GM12891 (cell line): ENCODE results near the gene STIM1.

Experiments
- POLR2A ChIP-seq: IDR thresholded peaks from 2 replicates; pipeline ENCODE4 v1.6.1; 2011; ENCODE audit warnings: low read depth, low read length, control low read depth
- POLR2AphosphoS5 ChIP-seq: IDR thresholded peaks from 2 replicates; pipeline ENCODE4 v1.6.1; 2011; ENCODE audit warnings: low read depth, low read length, control low read depth
- TAF1 ChIP-seq: IDR thresholded peaks from 2 replicates; pipeline ENCODE4 v1.6.1; 2011; ENCODE audit warnings: low read depth, low read length, control low read depth

DNA sequence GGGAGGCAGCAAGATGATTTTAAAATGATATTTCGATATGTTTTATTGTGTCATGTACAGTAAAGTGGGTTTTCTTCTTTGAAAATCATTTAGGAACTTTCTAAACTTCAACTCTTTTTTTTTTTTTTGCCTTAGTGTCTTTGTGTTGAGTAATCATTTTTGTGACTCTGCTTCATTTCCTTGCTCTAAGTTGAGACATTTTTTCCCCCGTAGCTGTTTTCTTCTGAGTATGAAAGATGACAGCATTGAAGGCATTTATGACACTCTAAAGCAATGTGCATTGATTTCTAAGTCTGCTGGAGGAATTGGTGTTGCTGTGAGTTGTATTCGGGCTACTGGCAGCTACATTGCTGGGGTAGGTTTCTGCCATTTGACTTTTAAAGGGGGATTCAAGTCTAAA lies 262.6 kb downstream of the STIM1 start:
- TF ChIP-seq POLR2A: no peak
- TF ChIP-seq TAF1: no peak
- TF ChIP-seq POLR2AphosphoS5: no peak
